AG04450 (cell line): ENCODE results near the gene PSTPIP1. TPM values are rescaled to one million over a fixed set of nuclear protein-coding genes. Genes with fewer than 3 reads are reported as not detected.
A peak's percentile ranks its signal among the peaks of the same experiment; 100 is the strongest.

Experiments
- CTCF ChIA-PET: fragments of 300-600, 350-600 bp; formaldehyde crosslinking; extraction: SDS; loops from one replicate; lab custom pipeline; 2022; ENCODE audit warnings: antibody characterized with exemption, inconsistent platforms; lab: Charles Lee
- POLR2A ChIA-PET: fragments of 350-600 bp; formaldehyde crosslinking; extraction: SDS; loops from one replicate; lab custom pipeline; 2021; ENCODE audit warnings: antibody characterized with exemption, inconsistent platforms; lab: Yijun Ruan, JAX
- DNase-seq: peaks from one replicate; pipeline ENCODE4 v3.0.0-alpha.2; 2011; ENCODE audit warnings: low read depth, low spot score
- H3K27ac ChIP-seq: one replicate; pipeline ENCODE4 v1.5.1; 2012; ENCODE audit warnings: low read depth, low read length, control low read depth
- H3K27me3 ChIP-seq: one replicate; pipeline ENCODE4 v1.6.0; 2012; ENCODE audit warnings: low read length; ENCODE audit not compliant: control insufficient read depth, insufficient read depth
- H3K4me3 ChIP-seq: 2 replicates; pipeline ENCODE4 v1.5.1; 2011; ENCODE audit warnings: mild to moderate bottlenecking, low read depth, low read length, control low read depth
- H3K9me3 ChIP-seq: 2 replicates; pipeline ENCODE4 v1.5.1; 2012; ENCODE audit warnings: low read length; ENCODE audit not compliant: control insufficient read depth, insufficient read depth
- polyA minus RNA-seq: library from RNA; depleted of rRNA, polyadenylated mRNA; stranded (reverse); fragments of >200 nt; gene quantifications from 2 replicates; pipeline ENCODE4 v1.2.3, GENCODE V29; 2011; rRNA and poly(A)+ RNA removed
- polyA plus RNA-seq: library from polyadenylated mRNA; depleted of rRNA; stranded (reverse); fragments of >200 nt; gene quantifications from 2 replicates; pipeline ENCODE4 v1.2.3, GENCODE V29; 2011; rRNA removed
- TF ChIP-seq, protein P1 (sequence below): IDR thresholded peaks from 2 replicates; pipeline ENCODE4 v1.5.1; 2011; ENCODE audit warnings: low read depth, low read length, control low read depth, inconsistent platforms

PSTPIP1 gene
- 0.21 and 0.30 TPM in 2 replicates for polyA plus RNA-seq
- 0.41 TPM in 1 of 2 replicates, not detected in the other for polyA minus RNA-seq

DNA sequence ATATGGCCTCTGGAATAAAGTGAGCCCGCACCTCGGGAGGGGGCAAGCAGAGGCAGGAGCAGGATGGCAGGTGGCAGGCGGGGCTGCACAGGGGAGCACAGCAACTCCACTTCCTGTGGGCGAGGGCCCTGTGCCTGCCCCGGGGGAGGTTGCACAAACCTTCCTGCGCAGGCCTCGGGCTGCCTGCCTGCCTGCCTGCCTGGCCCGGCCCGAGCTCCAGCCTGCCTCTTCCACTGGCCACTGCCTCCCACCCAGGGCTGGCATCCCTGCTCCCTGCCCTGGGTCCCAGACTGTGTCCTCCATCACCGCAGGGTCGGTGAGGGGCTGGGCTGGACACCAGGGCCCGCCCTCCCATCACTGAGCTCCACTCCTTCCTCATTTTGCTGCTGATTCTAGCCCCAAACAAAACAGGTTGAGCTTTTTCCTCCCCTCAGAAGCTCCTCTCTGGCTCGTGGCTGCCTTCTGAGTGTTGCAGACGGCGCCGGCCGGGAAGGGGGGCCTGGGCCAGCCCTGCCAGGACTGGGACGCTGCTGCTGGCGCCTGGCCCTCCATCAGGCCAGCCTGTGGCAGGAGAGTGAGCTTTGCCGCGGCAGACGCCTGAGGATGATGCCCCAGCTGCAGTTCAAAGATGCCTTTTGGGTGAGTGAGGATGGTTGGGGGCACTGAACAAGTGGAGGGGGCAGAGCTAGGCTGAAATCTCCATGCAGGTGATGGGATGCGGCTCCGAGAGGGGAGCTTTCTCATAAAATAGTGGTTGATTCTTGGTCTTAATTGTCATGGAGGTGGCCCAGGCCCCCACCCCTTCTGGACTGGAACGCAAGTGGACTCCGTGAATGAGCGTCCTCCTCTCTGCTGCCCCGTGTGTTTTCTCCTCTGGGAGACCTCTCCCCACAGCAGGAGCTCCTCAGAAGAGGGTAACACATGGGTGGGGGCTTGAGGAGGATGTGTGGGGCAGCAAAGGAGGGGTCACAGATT is at the start of gene PSTPIP1:
Gene PSTPIP1, plus strand, starts transcription at position 156 of the 975 bp plus-strand sequence. Its CDS starts 448 bp downstream, at position 604.
- DNase-seq: no peak
- Histone ChIP-seq H3K4me3 (no peak within 1 kb of the TSS), H3K9me3 (no peaks in the 10 kb centered on the region), H3K27me3 (peaks cover 21% of the 10 kb centered on the region), H3K27ac (no peak within 1 kb of the TSS)
- TF ChIP-seq, protein P1, sequence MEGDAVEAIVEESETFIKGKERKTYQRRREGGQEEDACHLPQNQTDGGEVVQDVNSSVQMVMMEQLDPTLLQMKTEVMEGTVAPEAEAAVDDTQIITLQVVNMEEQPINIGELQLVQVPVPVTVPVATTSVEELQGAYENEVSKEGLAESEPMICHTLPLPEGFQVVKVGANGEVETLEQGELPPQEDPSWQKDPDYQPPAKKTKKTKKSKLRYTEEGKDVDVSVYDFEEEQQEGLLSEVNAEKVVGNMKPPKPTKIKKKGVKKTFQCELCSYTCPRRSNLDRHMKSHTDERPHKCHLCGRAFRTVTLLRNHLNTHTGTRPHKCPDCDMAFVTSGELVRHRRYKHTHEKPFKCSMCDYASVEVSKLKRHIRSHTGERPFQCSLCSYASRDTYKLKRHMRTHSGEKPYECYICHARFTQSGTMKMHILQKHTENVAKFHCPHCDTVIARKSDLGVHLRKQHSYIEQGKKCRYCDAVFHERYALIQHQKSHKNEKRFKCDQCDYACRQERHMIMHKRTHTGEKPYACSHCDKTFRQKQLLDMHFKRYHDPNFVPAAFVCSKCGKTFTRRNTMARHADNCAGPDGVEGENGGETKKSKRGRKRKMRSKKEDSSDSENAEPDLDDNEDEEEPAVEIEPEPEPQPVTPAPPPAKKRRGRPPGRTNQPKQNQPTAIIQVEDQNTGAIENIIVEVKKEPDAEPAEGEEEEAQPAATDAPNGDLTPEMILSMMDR: no peak
- POLR2A ChIA-PET: no interaction called here
- CTCF ChIA-PET: no interaction called here

DNA sequence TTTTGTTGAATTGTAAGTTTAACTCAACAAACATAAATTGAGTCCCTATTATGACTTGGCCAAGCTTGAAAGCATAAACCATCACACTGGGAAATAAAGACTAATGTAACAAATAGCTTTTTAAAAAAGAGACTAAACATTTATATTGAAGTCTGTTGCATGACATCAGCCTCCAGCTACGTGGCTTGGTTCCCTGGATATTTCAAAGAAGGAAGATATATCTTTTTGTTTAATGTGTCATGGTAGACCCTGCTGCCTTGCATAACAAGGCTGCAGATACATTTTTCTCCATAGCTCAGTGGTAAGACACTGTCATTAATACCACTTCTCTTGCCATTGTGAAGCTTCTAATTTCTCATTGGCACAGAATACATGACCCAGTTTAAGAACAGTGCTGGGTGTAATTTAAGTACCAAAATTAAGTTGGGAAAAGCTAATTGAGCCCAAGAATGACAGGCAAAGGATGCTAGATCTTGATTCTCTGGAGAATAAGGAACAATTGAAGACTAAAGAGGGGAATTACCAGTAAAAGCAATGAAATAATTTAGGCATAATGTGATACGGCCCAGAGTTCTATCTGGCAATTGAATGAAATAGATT is 49.3 kb upstream of the PSTPIP1 start:
- H3K27ac ChIP-seq: no peak overlapping the region
- CTCF ChIA-PET: no interaction called here
- TF ChIP-seq, protein P1: no peak
- POLR2A ChIA-PET: interaction anchor here (0.5 to 1.1 kb wide), 3 partner anchors 14 to 659 kb away, joined by 3 to 4 read pairs (median 3); partner anchors contain the start of gene RCN2
- H3K27me3 ChIP-seq: no peaks in the 10 kb centered on the region
- no peak overlapping the region for H3K4me3 ChIP-seq
- DNase-seq: peak; percentile 50
- no peaks in the 10 kb centered on the region for H3K9me3 ChIP-seq

DNA sequence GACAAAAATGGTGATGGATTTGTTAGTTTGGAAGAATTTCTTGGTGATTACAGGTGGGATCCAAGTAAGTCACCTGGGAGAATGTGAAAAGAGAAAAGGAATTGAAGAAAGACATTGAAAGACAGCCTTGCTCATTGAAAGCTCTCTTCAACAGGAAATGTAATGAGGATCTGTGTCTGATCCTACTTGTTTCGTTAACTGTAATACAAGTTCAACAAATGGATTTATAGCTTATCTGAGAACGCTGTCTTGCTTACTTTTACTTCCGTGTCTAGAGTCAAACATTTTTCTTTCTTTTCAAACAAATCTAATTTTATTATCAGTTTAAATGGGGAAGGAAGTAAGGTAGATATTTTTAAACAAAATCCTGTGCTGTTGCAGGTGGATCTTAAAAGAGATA is 47.5 kb upstream of the PSTPIP1 start:
- Histone ChIP-seq H3K27ac (no peak overlapping the region), H3K4me3 (no peak overlapping the region), H3K27me3 (no peaks in the 10 kb centered on the region), H3K9me3 (no peaks in the 10 kb centered on the region)
- DNase-seq: no peak
- TF ChIP-seq, protein P1: no peak
- CTCF ChIA-PET: no interaction called here
- POLR2A ChIA-PET: no interaction called here

- POLR2A ChIA-PET: no interaction called here
- no peak overlapping the region for H3K27ac ChIP-seq
- H3K9me3 ChIP-seq: no peaks in the 10 kb centered on the region
- H3K4me3 ChIP-seq: no peak overlapping the region
- no peaks in the 10 kb centered on the region for H3K27me3 ChIP-seq
- CTCF ChIA-PET: interaction anchor here (0.6 kb wide), 1 partner anchor 10 kb away, joined by 3 read pairs; no protein-coding TSS in a partner anchor
- TF ChIP-seq, protein P1: no peak
- DNase-seq: no peak
Observed at GRCh38 chr15:76951220-76951619, 43.7 kb upstream of the PSTPIP1 start.
